Activated effector memory CD4-positive, alpha-beta T cell treated with anti-CD3 and anti-CD28 coated beads, Interleukin-2, amount 50 U/mL, for 16 hours (primary cell): ENCODE data around the gene CACNA1I.

Source experiments
- DNase-seq: peaks from one replicate; pipeline ENCODE4 v3.0.0-alpha.2; 2020

CACNA1I gene

GRCh38 chr22:39569066-39569465, 1.5 kb upstream of the CACNA1I start:
- no peak for DNase-seq

- DNase-seq: no peak
These were observed 327 bp upstream of the CACNA1I start for GRCh38 chr22:39570226-39570625.

- no peak for DNase-seq
These were observed 985 bp downstream of the CACNA1I start for GRCh38 chr22:39571538-39571937.

- DNase-seq: no peak
These were observed 4.4 kb downstream of the CACNA1I start for GRCh38 chr22:39574779-39575551.

GRCh38 chr22:39575552-39575825, 4.9 kb downstream of the CACNA1I start:
- DNase-seq: no peak

GRCh38 chr22:39576027-39576426, 5.5 kb downstream of the CACNA1I start:
- DNase-seq: no peak

- DNase-seq: no peak
These were observed 6.8 kb downstream of the CACNA1I start for GRCh38 chr22:39577366-39577765.

GRCh38 chr22:39577900-39578299, 7.3 kb downstream of the CACNA1I start:
- DNase-seq: no peak

GRCh38 chr22:39580006-39580441, 9.5 kb downstream of the CACNA1I start:
- DNase-seq: no peak

- DNase-seq: no peak
These were observed 10.2 kb downstream of the CACNA1I start for GRCh38 chr22:39580795-39581194.

GRCh38 chr22:39581303-39581702, 10.8 kb downstream of the CACNA1I start:
- DNase-seq: no peak

GRCh38 chr22:39583066-39583667, 12.6 kb downstream of the CACNA1I start:
- DNase-seq: no peak

- DNase-seq: no peak
These were observed 19.3 kb downstream of the CACNA1I start for GRCh38 chr22:39589875-39590274.

- DNase-seq: no peak
These were observed 21.8 kb downstream of the CACNA1I start for GRCh38 chr22:39592081-39593065.

GRCh38 chr22:39593066-39593930, 22.7 kb downstream of the CACNA1I start:
- no peak for DNase-seq

GRCh38 chr22:39593931-39594285, 23.4 kb downstream of the CACNA1I start:
- DNase-seq: no peak

- no peak for DNase-seq
These were observed 23.9 kb downstream of the CACNA1I start for GRCh38 chr22:39594411-39594810.

GRCh38 chr22:39595622-39596172, 25.1 kb downstream of the CACNA1I start:
- no peak for DNase-seq

GRCh38 chr22:39596601-39597000, 26.0 kb downstream of the CACNA1I start:
- no peak for DNase-seq

GRCh38 chr22:39597236-39597869, 26.8 kb downstream of the CACNA1I start:
- no peak for DNase-seq

- peak; percentile 88 for DNase-seq
These were observed 27.7 kb downstream of the CACNA1I start for GRCh38 chr22:39598017-39598965.
